NCI-H69 (cell line): Measurements from ENCODE around the gene MYO9B.
"Not testable (repeated sequence)": the region's sequence is repeated elsewhere in the genome, so short reads cannot be mapped to it uniquely, and the experiment has no call there.

Source experiments
- DNase-seq: peaks from one replicate; lab custom pipeline; 2025; lab: John Stamatoyannopoulos, UW

MYO9B gene

GRCh38 chr19:17180997-17181702, 105.6 kb downstream of the MYO9B start:
- DNase-seq: no peak

GRCh38 chr19:17183271-17183761, 107.7 kb downstream of the MYO9B start:
- DNase-seq: no peak

- no peak for DNase-seq
Measured at GRCh38 chr19:17183858-17184321, 108.3 kb downstream of the MYO9B start.

GRCh38 chr19:17184371-17184841, 108.8 kb downstream of the MYO9B start:
- no peak for DNase-seq

GRCh38 chr19:17185590-17185989, 110.0 kb downstream of the MYO9B start:
- no peak for DNase-seq

- not testable (repeated sequence) for DNase-seq
Measured at GRCh38 chr19:17191736-17192135, 116.2 kb downstream of the MYO9B start.

GRCh38 chr19:17192751-17193150, 117.2 kb downstream of the MYO9B start:
- DNase-seq: no peak

GRCh38 chr19:17194608-17195007, 119.0 kb downstream of the MYO9B start:
- no peak for DNase-seq

GRCh38 chr19:17195106-17195505, 119.5 kb downstream of the MYO9B start:
- no peak for DNase-seq

- no peak for DNase-seq
Measured at GRCh38 chr19:17196610-17197009, 121.0 kb downstream of the MYO9B start.

- no peak for DNase-seq
Measured at GRCh38 chr19:17197666-17198065, 122.1 kb downstream of the MYO9B start.

GRCh38 chr19:17200408-17201079, 125.0 kb downstream of the MYO9B start:
- peak; percentile 29 for DNase-seq

- no peak for DNase-seq
Measured at GRCh38 chr19:17202249-17202648, 126.7 kb downstream of the MYO9B start.

- no peak for DNase-seq
Measured at GRCh38 chr19:17202713-17203112, 127.1 kb downstream of the MYO9B start.

GRCh38 chr19:17205237-17206140, 129.9 kb downstream of the MYO9B start:
- peak; percentile 55 for DNase-seq

- no peak for DNase-seq
Measured at GRCh38 chr19:17206736-17207581, 131.4 kb downstream of the MYO9B start.

- DNase-seq: peak; percentile 30
Measured at GRCh38 chr19:17209126-17210036, 133.8 kb downstream of the MYO9B start.

GRCh38 chr19:17210296-17210695, 134.7 kb downstream of the MYO9B start:
- DNase-seq: no peak

GRCh38 chr19:17211547-17212446, 136.2 kb downstream of the MYO9B start:
- no peak for DNase-seq
